ENCODE measurements around the gene SPATA9. TPM values are rescaled to one million over a fixed set of nuclear protein-coding genes. Genes with fewer than 3 reads are reported as not detected.

SPATA9 gene
- total and polyA plus RNA-seq, 12 donors: 0.13 to 0.59 TPM; not detected in 10

GRCh38 chr5:95725071-95725820, 42.5 kb upstream of the SPATA9 start:
- peaks cover 0 to 77% (median 67%) of the 10 kb centered on the region in 9 donors for H3K4me1 ChIP-seq
- H3K4me3 ChIP-seq: no peak overlapping the region
- H3K27me3 ChIP-seq: no peaks in the 10 kb centered on the region
- 63 to 71% methylated on average over 5 of the region's 5 CpGs for WGBS, 2 donors
- H3K36me3 ChIP-seq: no peaks in the 10 kb centered on the region
- DNase-seq (no peak), ATAC-seq (no peak)
- TF ChIP-seq, protein P1, sequence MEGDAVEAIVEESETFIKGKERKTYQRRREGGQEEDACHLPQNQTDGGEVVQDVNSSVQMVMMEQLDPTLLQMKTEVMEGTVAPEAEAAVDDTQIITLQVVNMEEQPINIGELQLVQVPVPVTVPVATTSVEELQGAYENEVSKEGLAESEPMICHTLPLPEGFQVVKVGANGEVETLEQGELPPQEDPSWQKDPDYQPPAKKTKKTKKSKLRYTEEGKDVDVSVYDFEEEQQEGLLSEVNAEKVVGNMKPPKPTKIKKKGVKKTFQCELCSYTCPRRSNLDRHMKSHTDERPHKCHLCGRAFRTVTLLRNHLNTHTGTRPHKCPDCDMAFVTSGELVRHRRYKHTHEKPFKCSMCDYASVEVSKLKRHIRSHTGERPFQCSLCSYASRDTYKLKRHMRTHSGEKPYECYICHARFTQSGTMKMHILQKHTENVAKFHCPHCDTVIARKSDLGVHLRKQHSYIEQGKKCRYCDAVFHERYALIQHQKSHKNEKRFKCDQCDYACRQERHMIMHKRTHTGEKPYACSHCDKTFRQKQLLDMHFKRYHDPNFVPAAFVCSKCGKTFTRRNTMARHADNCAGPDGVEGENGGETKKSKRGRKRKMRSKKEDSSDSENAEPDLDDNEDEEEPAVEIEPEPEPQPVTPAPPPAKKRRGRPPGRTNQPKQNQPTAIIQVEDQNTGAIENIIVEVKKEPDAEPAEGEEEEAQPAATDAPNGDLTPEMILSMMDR (IDR thresholded peaks at IDR 0.05): no peak
- no peaks in the 10 kb centered on the region for H3K9me3 ChIP-seq
- intact Hi-C loops (cut with DNase I): loop anchor here in 1 of 10 donors (10.0 kb wide), 1 partner anchor 60 kb away; no protein-coding TSS in a partner anchor
- H3K27ac ChIP-seq: peak overlapping the region in 3 of 10 donors; percentile 1 to 69 (median 7)

DNA sequence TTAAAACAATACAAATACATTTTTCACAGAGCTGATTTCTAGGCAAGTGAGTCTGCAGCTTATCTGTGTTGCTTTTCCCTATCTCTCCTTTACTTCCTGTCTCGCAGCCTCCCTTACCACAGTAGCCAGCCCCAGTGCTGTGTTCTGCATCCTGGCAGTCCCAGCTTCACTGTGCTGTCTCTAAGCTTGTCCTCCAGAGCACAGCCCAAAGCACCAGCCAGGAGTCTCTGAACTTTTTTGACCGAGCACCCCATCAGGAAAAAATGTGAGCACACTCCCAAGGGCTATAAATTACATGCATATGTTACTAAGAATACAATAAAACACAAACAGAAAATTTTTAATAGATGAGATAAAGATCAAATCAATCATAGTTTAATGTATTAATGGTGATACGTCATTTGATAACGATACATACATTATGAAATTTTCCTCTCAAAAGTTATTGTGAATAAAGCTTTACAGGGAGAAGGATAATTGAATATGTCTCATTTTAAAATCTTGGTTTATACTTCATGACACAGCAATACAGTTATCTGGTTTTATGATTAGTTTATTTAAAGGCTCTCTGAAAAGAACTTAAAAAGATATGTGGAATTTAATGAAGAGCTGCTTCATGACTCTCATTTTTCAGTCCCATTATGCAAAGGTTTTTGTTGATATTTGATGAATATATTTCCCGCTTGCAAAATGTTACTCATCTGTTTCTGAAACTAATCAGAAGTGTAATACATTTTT, 41.0 kb upstream of the SPATA9 start:
- intact Hi-C loops (cut with DNase I): loop anchor here in 1 of 10 donors (10.0 kb wide), 1 partner anchor 59 kb away; no protein-coding TSS in a partner anchor
- DNase-seq (no peak), ATAC-seq (peak in 6 of 8 donors; percentile 41 to 78 (median 50))
- no peaks in the 10 kb centered on the region for H3K27me3 ChIP-seq
- H3K27ac ChIP-seq: peak overlapping the region in 2 of 10 donors; percentile 26 to 41
- WGBS, 2 donors: 63 to 69% methylated on average over 5 of the region's 5 CpGs
- TF ChIP-seq, protein P1 (IDR thresholded peaks at IDR 0.05): no peak
- H3K4me3 ChIP-seq: no peak overlapping the region
- H3K36me3 ChIP-seq: no peaks in the 10 kb centered on the region
- peaks cover 0 to 74% (median 52%) of the 10 kb centered on the region in 9 donors for H3K4me1 ChIP-seq
- H3K9me3 ChIP-seq: no peaks in the 10 kb centered on the region

DNA sequence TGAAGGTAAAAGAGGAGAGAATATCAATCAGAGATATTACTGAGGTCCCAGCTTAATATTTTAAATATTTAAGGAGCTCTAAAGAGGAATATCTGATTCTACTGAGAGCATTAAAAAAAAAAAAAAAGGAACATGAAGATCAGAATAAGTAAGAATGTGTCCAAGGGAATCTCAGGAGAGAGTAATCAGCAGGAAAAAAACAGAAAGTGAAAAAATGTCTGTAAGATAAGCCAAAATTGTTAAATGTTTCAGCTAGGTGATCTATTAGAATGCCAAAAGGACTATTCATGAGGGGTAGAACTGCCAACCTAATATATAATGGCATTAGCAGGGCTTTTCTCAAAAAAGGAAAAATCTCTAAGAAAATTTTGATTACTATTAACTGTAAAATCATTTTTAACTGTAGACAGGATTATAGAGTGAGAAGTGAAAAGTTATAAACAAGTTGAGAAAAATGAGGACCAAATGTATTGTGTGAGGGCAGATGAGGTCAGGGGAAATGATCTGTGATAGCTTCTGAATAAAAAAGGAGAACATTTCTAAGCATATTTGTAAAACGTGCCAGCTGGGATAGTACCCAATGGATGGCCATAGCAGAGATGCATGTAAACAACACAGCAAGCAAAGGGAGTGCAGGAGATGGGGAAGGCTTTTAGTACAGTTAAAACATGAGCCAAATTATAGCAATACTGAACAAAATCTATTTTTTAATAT, 38.9 kb upstream of the SPATA9 start:
- H3K9me3 ChIP-seq: no peaks in the 10 kb centered on the region
- no peak for ATAC-seq
- 47 to 56% methylated on average over 1 of the region's 1 CpG for WGBS, 2 donors
- H3K36me3 ChIP-seq: no peaks in the 10 kb centered on the region
- no peak overlapping the region for H3K27ac ChIP-seq
- H3K27me3 ChIP-seq: no peaks in the 10 kb centered on the region
- DNase-seq: no peak
- no peak overlapping the region for H3K4me3 ChIP-seq
- intact Hi-C loops (cut with DNase I): loop anchor here in 1 of 10 donors (10.0 kb wide), 1 partner anchor 57 kb away; no protein-coding TSS in a partner anchor
- TF ChIP-seq, protein P1 (IDR thresholded peaks at IDR 0.05): no peak
- H3K4me1 ChIP-seq: peaks cover 0 to 55% (median 40%) of the 10 kb centered on the region in 9 donors
